Subcutaneous adipose tissue (tissue), 4 donors: ENCODE measurements around the gene CPNE1. TPM values are rescaled to one million over a fixed set of nuclear protein-coding genes. Genes with fewer than 3 reads are reported as not detected.

Experiments used
- CTCF ChIP-seq: fragments of 450-650 bp; IDR thresholded peaks from one replicate; pipeline ENCODE4 v1.5.1; 2016; ENCODE audit warnings: low read depth, mild to moderate bottlenecking, control low read depth, antibody characterized with exemption, moderate library complexity
- total RNA-seq, 4 donors: library from RNA; depleted of rRNA; stranded (reverse); fragments of >200 nt; gene quantifications; one replicate each; pipeline ENCODE4 v1.1.0, GENCODE V29; 2016

CPNE1 gene
- total RNA-seq, 4 donors from 2014 or later = 50.6 to 115 (median 87.1) TPM

- no peak for TF ChIP-seq CTCF
Observed at GRCh38 chr20:35629427-35630145, 35.1 kb downstream of the CPNE1 start.

GRCh38 chr20:35627121-35627520 is 37.6 kb downstream of the CPNE1 start:
- TF ChIP-seq CTCF = no peak

GRCh38 chr20:35626386-35627001 is 38.2 kb downstream of the CPNE1 start:
- TF ChIP-seq CTCF = no peak

GRCh38 chr20:35625584-35626385 is 38.9 kb downstream of the CPNE1 start:
- no peak for TF ChIP-seq CTCF

- TF ChIP-seq CTCF = no peak
Observed at GRCh38 chr20:35621560-35621946, 43.1 kb downstream of the CPNE1 start.

- no peak for TF ChIP-seq CTCF
Observed at GRCh38 chr20:35620818-35621559, 43.7 kb downstream of the CPNE1 start.
